Nephron (organoid): Measurements from ENCODE around the gene WDR64.

ENCODE experiments used
- H3K27ac Mint-ChIP-seq, 3 experiments: 2 replicates each; pipeline ENCODE4 v1.8.0; 2020; ENCODE audit warnings: mixed read lengths in 3 of 3, mild to moderate bottlenecking in 2 of 3, moderate library complexity in 1 of 3
- H3K27me3 Mint-ChIP-seq: 2 replicates; pipeline ENCODE4 v1.8.0; 2021; ENCODE audit warnings: low read depth, mild to moderate bottlenecking, moderate library complexity, mixed read lengths
- H3K36me3 Mint-ChIP-seq: 2 replicates; pipeline ENCODE4 v1.8.0; 2020; ENCODE audit warnings: low read depth, mixed read lengths
- H3K4me1 Mint-ChIP-seq: 2 replicates; pipeline ENCODE4 v1.8.0; 2020; ENCODE audit warnings: mixed read lengths
- H3K4me3 Mint-ChIP-seq, 3 experiments: 2 replicates each; pipeline ENCODE4 v1.8.0; 2020; ENCODE audit warnings: mild to moderate bottlenecking in 3 of 3, mixed read lengths in 3 of 3, moderate library complexity in 2 of 3
- H3K9me3 Mint-ChIP-seq: 2 replicates; pipeline ENCODE4 v1.8.0; 2020; ENCODE audit warnings: mixed read lengths
- CTCF ChIP-seq, 3 experiments: fragments of 200-600 bp; sonication (generic); IDR thresholded peaks; one replicate each; pipeline ENCODE4 v1.5.0; 2021; ENCODE audit warnings: antibody characterized with exemption in 3 of 3; ENCODE audit not compliant: unreplicated experiment in 3 of 3

The WDR64 gene

GRCh38 chr1:241844593-241844992, 192.5 kb downstream of the WDR64 start:
- H3K4me3 Mint-ChIP-seq, result no peak overlapping the region
- no peak for TF ChIP-seq CTCF (IDR thresholded peaks at IDR 0.05; ENCODE audit: unreplicated experiment in 3 of 3)
- peaks cover 22% of the 10 kb centered on the region for H3K4me1 Mint-ChIP-seq
- no peaks in the 10 kb centered on the region for H3K9me3 Mint-ChIP-seq
- H3K36me3 Mint-ChIP-seq, result no peaks in the 10 kb centered on the region
- peaks cover 5% of the 10 kb centered on the region for H3K27me3 Mint-ChIP-seq
- no peak overlapping the region for H3K27ac Mint-ChIP-seq

GRCh38 chr1:241846375-241846774, 194.3 kb downstream of the WDR64 start:
- TF ChIP-seq CTCF (IDR thresholded peaks at IDR 0.05; ENCODE audit: unreplicated experiment in 3 of 3), result no peak
- Mint-ChIP-seq H3K4me3 (peak overlapping the region; percentile 96 to 98 (median 97)), H3K36me3 (no peaks in the 10 kb centered on the region), H3K4me1 (peaks cover 22% of the 10 kb centered on the region), H3K27me3 (peaks cover 5% of the 10 kb centered on the region), H3K27ac (no peak overlapping the region), H3K9me3 (no peaks in the 10 kb centered on the region)

GRCh38 chr1:241846862-241847539, 194.9 kb downstream of the WDR64 start:
- Mint-ChIP-seq H3K27ac (peak overlapping the region; percentile 99 to 100 (median 100)), H3K9me3 (no peaks in the 10 kb centered on the region), H3K4me1 (peaks cover 22% of the 10 kb centered on the region), H3K36me3 (no peaks in the 10 kb centered on the region), H3K4me3 (peak overlapping the region; percentile 96 to 98 (median 97)), H3K27me3 (peaks cover 5% of the 10 kb centered on the region)
- no peak for TF ChIP-seq CTCF (IDR thresholded peaks at IDR 0.05; ENCODE audit: unreplicated experiment in 3 of 3)

GRCh38 chr1:241847540-241847795, 195.4 kb downstream of the WDR64 start:
- Mint-ChIP-seq H3K4me3 (peak overlapping the region; percentile 96 to 98 (median 97)), H3K27ac (peak overlapping the region; percentile 99 to 100 (median 100)), H3K4me1 (peaks cover 22% of the 10 kb centered on the region), H3K36me3 (no peaks in the 10 kb centered on the region), H3K27me3 (peaks cover 5% of the 10 kb centered on the region), H3K9me3 (no peaks in the 10 kb centered on the region)
- TF ChIP-seq CTCF (IDR thresholded peaks at IDR 0.05; ENCODE audit: unreplicated experiment in 3 of 3), result no peak

- H3K27me3 Mint-ChIP-seq, result peaks cover 5% of the 10 kb centered on the region
- H3K27ac Mint-ChIP-seq, result peak within 1 kb of the TSS; percentile 99 to 100 (median 100)
- TF ChIP-seq CTCF (IDR thresholded peaks at IDR 0.05; ENCODE audit: unreplicated experiment in 3 of 3), result peak in 2 of 3 experiments; percentile 23 to 39
These were observed 196.0 kb downstream of the WDR64 start, which contains the start of gene EXO1 for GRCh38 chr1:241847796-241848685. TSS of gene EXO1 (plus strand) at chr1:241848204. CDS start at chr1:241850426, 2,222 bp downstream.

More at GRCh38 chr1:241847796-241848685, 196.0 kb downstream of the WDR64 start, which contains the start of gene EXO1:
- Mint-ChIP-seq H3K36me3 (no peaks in the 10 kb centered on the region), H3K4me1 (peaks cover 22% of the 10 kb centered on the region), H3K4me3 (peak within 1 kb of the TSS; percentile 96 to 98 (median 97)), H3K9me3 (no peaks in the 10 kb centered on the region)
